Hepatic stellate cell (primary cell): ENCODE results near the gene ENTPD7.

Experiments
- DNase-seq: peaks from one replicate; pipeline ENCODE4 v3.0.0; 2011; ENCODE audit warnings: low spot score

Gene ENTPD7

GRCh38 chr10:99647601-99648151 is 11.6 kb upstream of the ENTPD7 start:
- no peak for DNase-seq

- DNase-seq, result no peak
Measured at GRCh38 chr10:99648717-99649116, 10.6 kb upstream of the ENTPD7 start.

- no peak for DNase-seq
Measured at GRCh38 chr10:99652800-99653390, 6.4 kb upstream of the ENTPD7 start.

GRCh38 chr10:99654390-99655175 is 4.7 kb upstream of the ENTPD7 start:
- DNase-seq, result no peak

GRCh38 chr10:99656199-99657064 is 2.9 kb upstream of the ENTPD7 start:
- no peak for DNase-seq

GRCh38 chr10:99658622-99659030 is 683 bp upstream of the ENTPD7 start:
- DNase-seq, result peak; percentile 9

- peak; percentile 9 for DNase-seq
Measured at GRCh38 chr10:99659868-99660366, 608 bp downstream of the ENTPD7 start.

GRCh38 chr10:99660662-99661376 is 1.5 kb downstream of the ENTPD7 start:
- peak; percentile 36 for DNase-seq

GRCh38 chr10:99661377-99661763 is 2.1 kb downstream of the ENTPD7 start:
- DNase-seq, result peak; percentile 56

- no peak for DNase-seq
Measured at GRCh38 chr10:99665304-99665703, 6.0 kb downstream of the ENTPD7 start.

- peak; percentile 38 for DNase-seq
Measured at GRCh38 chr10:99667108-99667751, 7.9 kb downstream of the ENTPD7 start.

- DNase-seq, result no peak
Measured at GRCh38 chr10:99671386-99671785, 12.1 kb downstream of the ENTPD7 start.

GRCh38 chr10:99672884-99673283 is 13.6 kb downstream of the ENTPD7 start:
- no peak for DNase-seq

- DNase-seq, result no peak
Measured at GRCh38 chr10:99673492-99673891, 14.2 kb downstream of the ENTPD7 start.

GRCh38 chr10:99674762-99675161 is 15.5 kb downstream of the ENTPD7 start:
- no peak for DNase-seq

- DNase-seq, result peak; percentile 64
Measured at GRCh38 chr10:99676426-99676825, 17.1 kb downstream of the ENTPD7 start.

GRCh38 chr10:99676895-99677294 is 17.6 kb downstream of the ENTPD7 start:
- no peak for DNase-seq

- no peak for DNase-seq
Measured at GRCh38 chr10:99678921-99679320, 19.6 kb downstream of the ENTPD7 start.

GRCh38 chr10:99681553-99681952 is 22.2 kb downstream of the ENTPD7 start:
- no peak for DNase-seq

- no peak for DNase-seq
Measured at GRCh38 chr10:99682032-99682431, 22.7 kb downstream of the ENTPD7 start.

- no peak for DNase-seq
Measured at GRCh38 chr10:99682752-99683151, 23.4 kb downstream of the ENTPD7 start.
